OCI-LY1 (cell line): ENCODE measurements around the gene MACROD1.

Experiments
- EZH2 ChIP-seq: fragments of 200-600 bp; sonication (generic), shearing (Covaris generic); IDR thresholded peaks from 2 replicates; pipeline ENCODE4 v1.8.0; 2017; ENCODE audit warnings: borderline replicate concordance, mixed run types, mild to moderate bottlenecking, antibody characterized with exemption, low read length, moderate library complexity, mixed read lengths
- TF ChIP-seq, protein P1 (sequence below): fragments of 200-600 bp; sonication (generic), shearing (Covaris generic); IDR thresholded peaks from 2 replicates; pipeline ENCODE4 v1.5.1; 2017; ENCODE audit warnings: mild to moderate bottlenecking, antibody characterized with exemption, low read length, moderate library complexity, mixed read lengths

DNA sequence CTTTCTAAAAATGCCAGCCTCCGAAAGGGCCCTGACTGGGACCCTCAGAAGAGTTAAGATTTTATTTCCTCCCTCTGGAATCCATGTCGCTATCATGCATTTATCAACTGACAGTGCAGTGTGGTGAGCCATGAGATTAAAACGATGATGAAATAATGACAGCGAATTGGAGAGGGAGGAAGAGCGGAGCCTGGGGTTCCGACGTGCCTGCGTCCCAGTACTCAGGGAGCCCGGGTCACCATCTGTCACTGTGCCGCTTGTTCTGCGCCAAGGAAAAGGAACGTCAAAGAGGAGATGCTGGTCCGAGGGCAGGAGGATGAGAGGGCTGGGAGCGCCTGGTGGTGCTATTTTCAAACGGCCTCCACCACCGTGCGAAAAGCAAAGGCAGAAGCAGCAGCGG lies 46.2 kb downstream of the MACROD1 start:
- TF ChIP-seq, protein P1, sequence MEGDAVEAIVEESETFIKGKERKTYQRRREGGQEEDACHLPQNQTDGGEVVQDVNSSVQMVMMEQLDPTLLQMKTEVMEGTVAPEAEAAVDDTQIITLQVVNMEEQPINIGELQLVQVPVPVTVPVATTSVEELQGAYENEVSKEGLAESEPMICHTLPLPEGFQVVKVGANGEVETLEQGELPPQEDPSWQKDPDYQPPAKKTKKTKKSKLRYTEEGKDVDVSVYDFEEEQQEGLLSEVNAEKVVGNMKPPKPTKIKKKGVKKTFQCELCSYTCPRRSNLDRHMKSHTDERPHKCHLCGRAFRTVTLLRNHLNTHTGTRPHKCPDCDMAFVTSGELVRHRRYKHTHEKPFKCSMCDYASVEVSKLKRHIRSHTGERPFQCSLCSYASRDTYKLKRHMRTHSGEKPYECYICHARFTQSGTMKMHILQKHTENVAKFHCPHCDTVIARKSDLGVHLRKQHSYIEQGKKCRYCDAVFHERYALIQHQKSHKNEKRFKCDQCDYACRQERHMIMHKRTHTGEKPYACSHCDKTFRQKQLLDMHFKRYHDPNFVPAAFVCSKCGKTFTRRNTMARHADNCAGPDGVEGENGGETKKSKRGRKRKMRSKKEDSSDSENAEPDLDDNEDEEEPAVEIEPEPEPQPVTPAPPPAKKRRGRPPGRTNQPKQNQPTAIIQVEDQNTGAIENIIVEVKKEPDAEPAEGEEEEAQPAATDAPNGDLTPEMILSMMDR = no peak
- no peak for TF ChIP-seq EZH2
